ENCODE results near the gene EDNRA.

DNA sequence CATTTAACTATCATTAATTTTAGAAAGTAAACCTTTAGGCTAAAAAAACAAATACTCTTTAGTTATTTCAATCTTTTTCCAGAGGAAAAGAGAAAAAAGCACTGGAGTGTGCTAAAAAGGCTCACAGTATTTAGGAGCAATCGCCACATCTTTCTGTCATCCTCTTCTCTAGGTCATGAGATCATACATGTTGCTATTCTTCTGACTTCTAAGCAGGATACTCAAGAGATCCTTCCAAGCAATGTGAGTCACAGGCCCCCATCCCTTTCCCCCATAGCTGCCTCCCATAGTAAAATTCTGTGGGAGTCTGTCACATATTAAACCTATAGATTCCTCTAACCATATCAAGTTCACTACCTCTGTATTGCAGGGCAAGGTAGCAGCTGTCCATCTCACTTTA is 7.7 kb downstream of the EDNRA start:
- TF ChIP-seq, protein P1, sequence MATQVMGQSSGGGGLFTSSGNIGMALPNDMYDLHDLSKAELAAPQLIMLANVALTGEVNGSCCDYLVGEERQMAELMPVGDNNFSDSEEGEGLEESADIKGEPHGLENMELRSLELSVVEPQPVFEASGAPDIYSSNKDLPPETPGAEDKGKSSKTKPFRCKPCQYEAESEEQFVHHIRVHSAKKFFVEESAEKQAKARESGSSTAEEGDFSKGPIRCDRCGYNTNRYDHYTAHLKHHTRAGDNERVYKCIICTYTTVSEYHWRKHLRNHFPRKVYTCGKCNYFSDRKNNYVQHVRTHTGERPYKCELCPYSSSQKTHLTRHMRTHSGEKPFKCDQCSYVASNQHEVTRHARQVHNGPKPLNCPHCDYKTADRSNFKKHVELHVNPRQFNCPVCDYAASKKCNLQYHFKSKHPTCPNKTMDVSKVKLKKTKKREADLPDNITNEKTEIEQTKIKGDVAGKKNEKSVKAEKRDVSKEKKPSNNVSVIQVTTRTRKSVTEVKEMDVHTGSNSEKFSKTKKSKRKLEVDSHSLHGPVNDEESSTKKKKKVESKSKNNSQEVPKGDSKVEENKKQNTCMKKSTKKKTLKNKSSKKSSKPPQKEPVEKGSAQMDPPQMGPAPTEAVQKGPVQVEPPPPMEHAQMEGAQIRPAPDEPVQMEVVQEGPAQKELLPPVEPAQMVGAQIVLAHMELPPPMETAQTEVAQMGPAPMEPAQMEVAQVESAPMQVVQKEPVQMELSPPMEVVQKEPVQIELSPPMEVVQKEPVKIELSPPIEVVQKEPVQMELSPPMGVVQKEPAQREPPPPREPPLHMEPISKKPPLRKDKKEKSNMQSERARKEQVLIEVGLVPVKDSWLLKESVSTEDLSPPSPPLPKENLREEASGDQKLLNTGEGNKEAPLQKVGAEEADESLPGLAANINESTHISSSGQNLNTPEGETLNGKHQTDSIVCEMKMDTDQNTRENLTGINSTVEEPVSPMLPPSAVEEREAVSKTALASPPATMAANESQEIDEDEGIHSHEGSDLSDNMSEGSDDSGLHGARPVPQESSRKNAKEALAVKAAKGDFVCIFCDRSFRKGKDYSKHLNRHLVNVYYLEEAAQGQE (IDR thresholded peaks at IDR 0.05; ENCODE audit: insufficient read depth in 1 of 2, low read depth in 2 of 2, low read length in 2 of 2): no peak
- TF ChIP-seq TAF1 (IDR thresholded peaks at IDR 0.05; ENCODE audit: borderline replicate concordance, insufficient read depth, low read length) (no peak), POLR2AphosphoS5 (IDR thresholded peaks at IDR 0.05; ENCODE audit: low read depth, low read length) (no peak), SIN3A (IDR thresholded peaks at IDR 0.05; ENCODE audit: borderline replicate concordance, insufficient read depth, low read length) (no peak)

Measured in PFSK-1 (cell line).